GM18502 (cell line): ENCODE data around the gene ENDOU.
A peak's percentile ranks its signal among the peaks of the same experiment; 100 is the strongest.

Source experiments
- ATAC-seq: cut with Tn5 transposase; IDR thresholded peaks from one replicate; pipeline ENCODE4 v1.9.1; 2021; ENCODE audit warnings: mild to moderate bottlenecking; ENCODE audit not compliant: unreplicated experiment, poor library complexity

The ENDOU gene

DNA sequence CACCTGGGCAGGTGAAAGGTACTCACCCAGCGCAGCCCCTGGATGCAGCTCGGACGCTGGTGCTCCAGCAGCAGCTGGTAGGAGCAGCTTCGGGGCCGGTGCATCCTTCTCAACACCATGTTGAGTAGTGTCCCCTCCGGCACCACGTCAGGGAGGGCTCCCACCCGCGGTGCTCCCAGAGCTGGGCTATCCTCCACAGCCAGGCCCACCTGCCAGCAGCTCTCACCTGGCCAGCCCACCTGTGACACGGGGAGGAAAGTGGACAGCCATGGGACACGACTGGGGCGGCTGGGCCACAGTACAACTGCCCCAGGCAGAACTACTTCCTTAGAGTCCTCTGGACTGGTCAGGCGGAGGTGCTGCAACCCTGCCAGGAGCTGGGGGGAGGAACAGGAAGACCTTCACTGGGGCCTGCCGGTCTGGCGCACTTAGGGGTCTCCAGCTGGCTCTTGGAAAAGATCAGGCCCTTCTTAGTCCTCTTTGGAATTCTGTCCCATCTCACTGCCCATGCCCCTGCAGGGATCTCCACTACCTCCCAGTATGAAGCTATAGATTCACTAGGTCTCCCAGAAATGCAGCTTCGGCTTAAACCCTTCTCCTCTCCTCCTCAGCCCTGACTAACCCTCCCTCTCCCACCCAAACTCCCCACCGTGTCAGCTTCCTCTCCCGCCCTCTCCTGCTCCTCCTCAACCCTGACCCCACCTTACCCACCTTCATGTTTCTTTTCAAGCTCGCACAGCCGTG lies 32.7 kb upstream of the ENDOU start:
- no peak for ATAC-seq

DNA sequence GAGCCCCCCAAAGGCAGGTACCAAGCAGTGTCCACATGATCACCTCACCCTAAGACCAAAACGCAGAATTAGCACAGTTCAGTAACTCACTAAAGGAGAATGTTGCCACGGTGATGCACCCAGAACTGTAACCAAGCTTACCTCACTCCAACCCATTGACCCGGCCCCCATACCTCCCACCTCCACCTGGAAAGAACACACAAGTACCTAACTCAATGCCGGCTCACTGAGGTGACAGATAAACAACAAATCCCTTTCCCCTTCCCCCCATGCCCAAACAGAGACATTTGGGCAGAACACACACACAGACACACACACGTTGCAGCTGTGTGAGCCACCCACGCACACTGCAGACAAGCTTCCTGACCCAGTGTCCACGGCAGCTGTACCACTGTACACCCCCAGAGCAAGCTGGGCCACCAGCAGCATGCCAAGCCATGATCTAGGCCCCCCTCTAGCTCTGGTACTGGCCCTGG lies 32.1 kb upstream of the ENDOU start:
- no peak for ATAC-seq

DNA sequence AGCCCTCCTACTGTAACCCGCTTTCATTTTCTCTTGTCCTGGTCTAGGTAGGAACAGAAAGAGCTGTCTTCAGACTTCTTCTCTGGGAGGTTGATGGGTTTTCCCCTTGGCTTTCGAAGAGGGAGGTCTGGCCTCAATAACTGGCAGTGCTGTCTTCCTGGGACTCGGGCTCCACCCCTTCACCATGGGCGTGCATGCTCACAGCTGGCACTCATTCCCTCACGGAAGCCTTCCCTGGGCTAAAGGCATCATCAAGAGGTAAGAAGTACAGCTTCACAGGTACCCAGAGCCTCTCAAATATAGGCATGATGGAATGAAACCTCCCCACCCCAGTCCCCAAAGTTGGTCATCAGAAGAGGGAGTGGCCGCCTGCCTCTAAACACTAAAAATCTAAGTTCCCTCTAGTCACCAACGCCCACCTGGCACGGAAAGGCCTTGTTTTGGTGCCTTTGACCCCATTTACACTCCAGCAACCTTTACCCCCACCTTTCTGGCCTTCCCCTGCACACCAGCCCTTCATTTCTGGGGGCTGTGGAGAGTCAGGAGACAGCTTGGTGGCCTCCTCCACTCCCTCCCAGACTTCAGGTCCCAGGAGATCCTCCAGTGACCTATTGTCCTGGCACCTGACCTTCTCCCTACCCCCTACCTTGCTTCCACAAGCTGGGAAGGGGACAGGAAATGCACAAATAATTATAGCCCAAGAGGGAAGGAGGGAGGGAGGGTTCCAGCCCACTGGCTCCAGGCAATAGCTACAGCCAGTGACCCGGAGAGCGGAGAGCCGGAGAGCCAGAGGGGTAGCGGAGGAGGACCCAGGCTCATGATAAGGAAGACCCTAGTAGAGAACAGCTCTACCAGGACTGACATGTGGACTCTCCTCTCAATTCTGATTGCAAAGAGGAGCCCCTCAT lies 30.6 kb upstream of the ENDOU start:
- ATAC-seq: peak; percentile 76

DNA sequence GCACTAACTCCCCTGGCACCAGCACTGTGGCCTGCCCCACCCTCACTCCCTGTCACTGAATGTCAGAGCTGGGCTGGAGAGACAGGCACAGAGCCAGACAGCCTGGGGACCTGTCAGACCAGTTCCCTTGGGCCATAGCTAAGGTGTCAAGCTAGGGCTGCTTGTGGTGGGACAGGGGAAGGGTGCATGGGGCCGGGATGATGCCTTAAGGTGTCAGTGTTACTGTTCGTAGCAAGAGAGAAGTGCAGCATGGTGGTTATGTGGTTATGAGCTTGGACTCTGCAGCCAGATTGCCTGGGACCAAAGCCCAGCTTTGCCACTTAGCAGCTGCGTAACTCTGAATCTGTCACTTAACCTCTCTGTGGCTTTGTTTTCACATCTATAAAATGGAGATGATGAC lies 29.6 kb upstream of the ENDOU start:
- ATAC-seq: peak; percentile 19

DNA sequence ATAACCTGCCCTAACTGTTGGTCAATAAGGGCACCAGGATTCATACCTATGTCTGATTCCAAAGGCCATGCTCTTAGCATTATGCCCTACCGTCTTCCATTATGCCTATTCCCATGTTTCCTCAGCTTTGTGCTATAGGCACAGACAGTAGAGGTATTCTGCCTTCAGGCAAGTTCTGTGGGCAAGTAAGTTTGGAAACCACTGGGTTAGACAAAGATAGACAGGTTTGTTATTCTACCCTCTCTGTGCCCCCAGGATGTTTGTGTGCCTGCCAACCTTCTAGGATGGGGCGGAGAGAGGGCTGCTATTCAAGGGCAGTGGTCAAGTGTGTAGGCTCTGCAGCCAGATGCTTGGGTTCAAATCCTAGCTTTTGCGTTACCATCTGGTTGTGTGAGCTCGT lies 28.8 kb upstream of the ENDOU start:
- ATAC-seq: no peak

DNA sequence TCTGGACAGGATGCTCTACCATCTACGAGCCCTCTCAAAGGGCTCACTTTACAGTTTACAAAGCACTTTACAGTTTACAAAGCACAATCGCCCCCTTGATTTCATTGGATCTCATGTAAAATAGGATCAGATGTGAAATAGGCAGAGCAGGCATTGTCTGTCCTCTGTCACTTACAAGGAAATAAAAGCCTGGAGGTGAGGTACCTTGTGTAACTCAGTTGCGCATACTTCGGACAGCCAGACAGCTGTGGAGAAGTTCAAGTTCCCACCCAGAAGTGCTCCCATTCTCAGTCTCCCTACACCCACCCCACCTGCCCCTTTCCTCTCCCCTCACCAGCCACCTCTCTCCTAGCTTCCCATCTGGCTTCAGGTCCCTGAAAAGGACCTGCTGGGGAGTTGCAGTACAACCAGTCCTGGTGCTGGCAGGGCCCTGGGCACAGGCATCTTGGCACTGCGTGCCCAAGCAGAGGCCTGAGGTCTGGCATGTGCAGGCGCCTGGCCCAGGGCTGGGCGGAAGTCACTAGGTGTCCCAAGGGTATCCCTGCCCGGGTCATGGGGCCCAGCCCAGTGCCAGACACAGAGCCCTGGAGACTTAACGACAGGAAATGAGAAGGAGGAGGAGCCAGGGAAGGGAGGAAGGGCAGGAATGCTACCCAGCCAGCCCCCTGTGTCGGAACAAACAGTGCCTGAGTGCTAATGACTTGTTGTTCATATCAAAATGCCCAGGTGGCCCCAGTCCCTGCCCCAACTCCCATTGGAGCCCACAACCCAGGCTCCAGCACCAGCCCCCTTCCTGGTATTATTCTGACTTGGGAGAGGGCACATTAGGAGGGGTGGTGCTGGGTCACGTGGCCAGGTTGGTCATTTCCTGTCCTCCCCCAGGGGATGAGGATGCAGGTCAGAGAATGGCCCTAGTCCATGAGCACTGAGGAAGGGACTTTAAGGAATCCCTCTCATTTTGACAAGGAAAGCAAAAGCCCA lies 28.0 kb upstream of the ENDOU start:
- ATAC-seq: no peak

DNA sequence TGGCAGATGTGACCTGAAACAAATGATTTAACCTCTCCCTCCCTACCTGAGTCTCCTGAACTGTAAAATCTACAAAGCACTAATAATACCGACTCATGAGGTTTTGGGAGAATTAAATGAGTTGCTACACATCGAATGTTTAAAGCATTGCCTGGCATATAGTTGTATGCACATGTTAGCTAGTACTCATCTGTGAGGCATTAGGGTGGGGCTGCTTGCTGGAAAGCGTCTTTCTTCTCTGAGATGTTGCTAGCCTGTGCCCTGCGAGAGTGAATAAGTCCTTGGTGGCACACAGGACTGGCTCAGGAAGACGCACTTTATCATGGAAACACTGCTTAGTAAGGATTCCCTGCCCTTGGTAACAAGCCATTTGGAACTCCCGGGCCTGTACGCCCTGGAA lies 27.3 kb upstream of the ENDOU start:
- ATAC-seq: no peak

DNA sequence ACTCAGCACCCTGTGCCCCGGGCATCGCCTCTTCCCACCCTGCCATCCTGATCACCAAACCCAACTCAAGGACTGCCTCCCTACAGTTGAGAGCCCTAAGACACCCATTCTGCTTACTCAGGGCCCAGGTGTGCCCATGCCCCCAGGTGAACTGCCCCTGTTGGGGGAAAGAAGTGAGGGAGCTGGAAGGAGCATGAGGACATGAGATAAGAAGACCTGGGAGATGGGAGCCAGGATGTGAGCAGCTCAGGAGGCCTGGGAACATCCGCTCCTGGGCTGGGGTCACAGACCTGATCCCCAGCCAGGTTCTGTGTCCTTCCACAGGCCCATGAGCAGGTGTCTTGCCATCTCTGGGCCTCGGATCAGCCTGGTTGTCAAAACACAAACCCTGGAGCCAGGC lies 26.8 kb upstream of the ENDOU start:
- no peak for ATAC-seq

DNA sequence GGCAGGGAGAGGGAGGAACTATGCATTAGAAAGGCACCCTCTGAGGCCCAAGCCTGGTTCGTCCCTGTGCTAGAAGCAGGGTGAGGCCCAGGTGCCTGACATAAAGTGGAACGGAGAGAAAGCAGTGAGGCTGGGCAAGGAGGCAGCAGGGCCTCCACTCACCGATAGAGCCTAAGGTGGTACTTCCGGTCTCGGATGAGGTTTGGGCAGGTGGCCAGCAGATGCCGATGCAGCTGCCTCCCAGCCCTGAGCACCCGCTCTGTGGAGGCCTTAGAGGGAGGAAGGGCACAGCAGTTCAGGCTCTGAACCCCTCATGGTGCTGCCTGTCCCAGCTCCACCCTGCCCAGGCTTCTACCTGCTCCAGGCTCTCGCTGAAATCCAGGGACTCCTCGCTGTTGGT lies 26.3 kb upstream of the ENDOU start:
- no peak for ATAC-seq

DNA sequence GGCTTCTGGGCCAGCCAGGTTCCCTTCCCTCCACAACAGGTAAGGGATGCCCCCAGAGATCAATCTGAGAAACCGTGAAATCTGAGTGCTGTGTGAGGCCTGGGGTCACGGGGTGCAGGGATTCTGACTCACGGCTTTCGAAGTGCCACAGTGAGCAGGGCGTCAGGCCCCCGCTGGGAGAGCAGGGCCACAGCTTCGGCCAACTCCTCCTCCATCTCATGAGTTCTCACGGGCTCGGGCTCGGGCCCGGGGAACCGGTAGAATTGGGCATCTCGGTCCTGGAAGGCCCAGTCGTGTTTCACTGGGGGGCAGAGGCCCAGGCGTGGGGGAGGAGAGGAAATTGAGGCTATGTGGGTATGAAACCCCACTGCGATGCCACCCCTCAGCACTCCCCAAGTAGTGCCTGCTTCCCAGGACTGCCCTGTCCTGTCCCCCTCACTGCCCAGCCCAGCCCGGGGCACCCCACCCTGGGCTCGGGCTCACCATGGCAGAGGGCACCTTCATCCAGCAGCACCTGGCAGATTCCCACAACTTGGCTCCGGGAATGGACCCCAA lies 25.7 kb upstream of the ENDOU start:
- no peak for ATAC-seq

DNA sequence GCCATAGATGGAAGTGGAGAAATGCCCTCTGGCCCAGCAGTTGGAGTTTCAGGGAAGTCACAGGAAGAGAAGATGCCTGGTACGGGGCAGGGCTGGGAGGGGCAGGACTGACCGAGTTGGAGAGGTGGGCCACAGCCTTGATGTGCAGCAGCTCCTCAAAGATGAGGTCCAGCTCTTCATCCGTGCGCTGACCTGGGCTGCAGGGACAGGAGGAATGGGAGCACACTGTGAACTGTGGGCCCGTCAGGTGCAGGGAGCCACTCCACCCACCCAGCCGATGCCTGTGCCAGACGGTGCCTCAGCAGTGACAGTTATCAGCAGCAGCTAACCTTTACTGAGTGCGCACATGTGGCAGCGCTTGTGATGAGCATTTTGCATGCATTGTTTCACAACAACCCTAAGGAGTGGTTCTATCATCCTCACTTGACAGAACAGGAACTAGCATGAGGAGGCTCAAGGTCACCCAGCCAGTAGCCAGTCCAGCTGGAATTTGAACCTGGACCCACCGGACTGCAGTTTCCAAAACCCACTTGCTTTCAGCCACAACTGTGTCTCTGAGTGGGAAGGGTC lies 25.0 kb upstream of the ENDOU start:
- ATAC-seq: no peak

DNA sequence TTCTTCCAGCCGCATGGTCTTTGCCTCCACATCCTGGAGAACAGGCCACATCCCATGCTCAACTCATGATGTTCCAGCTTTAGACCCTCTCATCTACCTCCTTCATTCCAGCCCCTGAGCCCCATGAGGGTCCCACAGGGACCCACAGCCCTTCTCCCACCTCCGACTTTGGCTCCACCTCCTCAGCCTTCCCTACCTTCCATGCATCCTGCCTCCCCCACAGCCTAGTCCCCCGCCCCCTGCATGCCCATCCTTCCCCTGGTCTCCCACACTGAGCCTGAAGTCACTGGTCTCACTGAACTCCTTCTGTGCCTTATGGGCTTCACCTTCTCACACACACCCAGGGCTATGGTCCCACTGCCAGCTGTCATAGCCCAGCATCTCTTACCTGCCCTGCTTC lies 23.6 kb upstream of the ENDOU start:
- no peak for ATAC-seq

DNA sequence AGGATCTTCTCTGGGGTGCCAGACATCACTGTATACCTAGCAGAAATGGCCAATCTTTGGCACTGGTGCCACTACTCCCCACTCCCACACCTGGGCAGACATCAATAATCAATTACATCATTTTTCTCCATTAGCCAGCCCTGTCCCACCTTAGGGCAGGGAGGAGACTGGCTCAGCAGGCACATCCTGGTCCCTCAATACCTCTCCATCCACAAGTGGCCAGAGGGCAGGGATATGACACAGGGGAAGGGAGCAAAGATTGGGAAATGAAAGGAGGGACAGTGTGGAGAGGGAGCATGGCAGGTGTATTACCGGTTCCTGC lies 23.2 kb upstream of the ENDOU start:
- no peak for ATAC-seq

DNA sequence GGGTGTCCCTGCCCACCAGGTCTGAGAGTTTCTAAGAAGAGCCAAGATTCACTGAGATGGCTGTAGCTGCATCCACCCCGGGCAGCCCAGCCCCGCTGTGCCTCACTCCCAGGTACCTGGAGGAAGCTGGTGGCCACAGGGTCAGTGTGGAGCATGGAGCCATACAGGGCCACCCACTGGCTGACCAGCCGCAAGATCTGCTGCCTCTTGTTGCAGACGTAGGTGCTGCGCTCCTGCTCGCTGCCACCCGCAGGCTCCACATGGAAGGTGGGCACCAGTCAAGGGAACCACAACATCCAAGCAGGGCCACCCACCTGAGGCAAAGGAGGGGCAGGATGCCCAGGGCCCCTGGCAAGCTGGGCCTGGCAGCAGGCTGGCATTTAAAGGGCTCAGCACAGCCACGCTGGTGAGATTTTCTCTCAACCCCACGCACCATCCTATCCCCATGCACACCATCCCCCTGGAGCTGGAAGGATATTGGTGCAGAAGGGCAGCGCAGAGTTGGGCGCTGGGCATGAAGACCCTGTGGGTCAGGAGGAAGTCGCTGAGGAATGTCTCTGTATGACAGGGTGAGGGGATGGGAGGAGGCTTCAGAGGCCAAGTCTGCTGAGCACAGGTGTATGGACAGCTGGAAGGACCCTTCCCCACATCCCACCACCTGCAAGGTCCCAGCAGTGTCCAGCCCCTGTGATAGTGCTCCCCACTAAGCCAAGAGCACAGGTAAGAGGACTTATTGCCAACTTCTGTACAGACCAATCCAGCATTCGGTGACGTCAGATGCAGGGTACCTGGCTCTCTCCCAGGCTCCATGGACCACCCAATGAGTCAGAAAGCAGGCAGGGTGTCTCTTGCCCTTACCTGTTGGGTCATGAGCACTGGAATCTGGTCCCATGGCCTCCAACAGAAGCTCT lies 22.6 kb upstream of the ENDOU start:
- no peak for ATAC-seq

DNA sequence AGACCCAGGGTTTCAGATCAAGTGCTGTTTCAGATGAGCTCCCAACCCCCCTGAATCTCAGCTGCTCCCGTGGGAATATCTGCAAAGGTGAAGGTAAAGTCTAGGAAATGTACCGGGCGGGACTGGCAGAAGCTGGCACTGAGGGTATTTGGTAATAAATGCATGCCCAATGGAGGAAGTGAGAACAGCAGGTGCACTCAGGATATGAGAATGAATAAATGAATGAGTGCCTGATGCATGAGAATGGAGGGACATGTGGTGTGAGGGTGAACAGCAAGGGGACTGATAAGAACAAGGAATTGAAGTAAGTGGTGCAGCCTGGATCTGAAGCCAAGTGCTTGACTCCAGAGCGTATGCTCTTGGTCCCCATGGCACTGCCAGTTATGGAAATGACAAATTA lies 21.8 kb upstream of the ENDOU start:
- no peak for ATAC-seq

DNA sequence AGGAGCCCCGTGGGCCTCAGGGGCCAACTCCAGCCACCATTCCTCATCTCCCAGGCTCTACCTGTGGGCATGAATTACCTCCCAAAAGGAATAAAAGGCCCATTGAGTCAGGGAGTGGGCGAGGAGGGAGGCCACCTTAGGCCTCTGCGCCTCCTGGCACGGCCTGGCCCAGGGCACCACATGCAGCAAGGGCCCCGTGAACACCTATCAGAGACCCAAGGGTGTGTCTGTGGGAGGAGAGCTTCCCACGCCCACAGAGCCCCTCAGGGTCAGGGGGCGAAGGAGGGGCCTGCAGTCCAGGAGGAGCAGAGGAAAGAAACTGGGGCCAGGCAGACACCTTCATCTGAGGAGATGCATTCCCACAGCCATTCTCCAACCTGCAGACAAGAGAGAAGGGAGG lies 21.2 kb upstream of the ENDOU start:
- ATAC-seq: no peak

DNA sequence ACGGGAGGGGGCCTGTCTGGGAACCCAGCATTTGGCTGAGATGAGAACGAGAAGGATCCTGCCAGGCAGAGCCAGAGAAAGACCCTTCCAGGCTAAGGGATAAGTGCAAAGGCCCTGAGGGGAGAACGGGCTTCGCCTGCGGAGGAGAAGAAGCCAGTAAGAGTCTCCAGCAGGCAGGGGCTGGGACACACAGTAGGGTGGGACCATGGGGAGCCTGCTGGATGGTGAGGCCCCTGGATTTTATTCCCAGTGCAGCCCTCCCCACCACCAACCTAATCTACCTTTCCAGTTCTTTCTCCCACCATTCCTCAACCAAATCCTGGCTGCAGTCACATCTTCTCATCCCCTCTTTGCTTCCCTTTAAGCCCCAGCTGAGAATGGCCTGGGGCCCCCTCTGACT lies 20.8 kb upstream of the ENDOU start:
- ATAC-seq: no peak

DNA sequence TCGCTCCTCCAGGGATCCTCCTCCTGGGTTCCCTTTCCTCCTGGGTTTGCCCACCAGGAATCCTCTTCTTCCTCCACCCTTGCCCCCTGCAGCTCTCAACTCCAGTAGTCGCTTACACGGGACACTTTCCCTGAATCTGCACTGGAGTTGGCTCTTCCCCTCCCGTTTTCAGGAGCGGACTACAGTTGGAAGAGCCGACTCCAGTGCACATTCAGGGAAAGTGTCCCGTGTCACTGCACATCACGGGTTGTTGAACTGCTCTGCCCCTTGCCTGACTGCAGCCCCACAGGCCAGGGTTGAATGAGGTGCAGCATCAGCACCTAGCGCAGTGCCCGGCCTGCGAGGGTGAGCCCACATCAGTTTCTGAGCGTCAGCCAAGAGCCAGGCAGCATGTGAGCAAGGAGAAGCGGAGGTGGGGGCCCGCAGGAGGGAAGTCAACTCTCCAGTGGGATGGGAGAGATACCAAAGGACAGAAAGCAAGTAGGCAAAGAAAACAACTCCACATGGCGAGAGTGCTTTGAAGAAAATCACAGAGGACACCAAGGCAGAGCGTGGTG lies 20.3 kb upstream of the ENDOU start:
- ATAC-seq: no peak
